ENCODE results near the gene CCNG1.
A peak's percentile ranks its signal among the peaks of the same experiment; 100 is the strongest.

DNA sequence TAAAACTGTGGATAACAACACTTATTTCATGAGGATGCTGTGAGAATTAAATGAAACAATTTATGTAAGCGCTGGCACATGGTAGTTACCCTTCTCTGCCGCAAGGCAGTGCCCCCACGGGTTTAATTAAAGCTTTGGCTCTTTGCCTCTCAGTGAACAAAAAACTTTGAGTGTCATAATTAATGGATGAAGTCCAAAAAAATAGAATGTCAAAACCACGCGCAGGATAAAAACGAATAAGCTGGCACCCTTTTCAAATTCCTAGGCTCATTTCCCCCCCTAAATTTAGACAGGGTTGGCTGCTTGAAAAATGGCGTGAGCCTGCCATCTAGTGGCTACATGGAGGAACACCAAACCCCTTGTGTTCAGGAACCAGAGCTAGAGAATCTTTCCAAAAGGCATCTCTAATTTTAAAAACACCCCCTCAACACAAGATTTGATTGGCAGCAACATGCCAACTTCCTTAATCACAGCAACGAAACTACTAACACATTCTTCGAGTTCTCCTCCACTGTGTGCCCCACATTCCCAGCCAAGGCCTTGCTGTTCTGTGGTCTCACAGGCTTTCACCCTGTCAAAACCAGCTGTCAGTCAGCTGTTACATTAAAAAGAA, 29.0 kb upstream of the CCNG1 start:
- TF ChIP-seq, protein P1, sequence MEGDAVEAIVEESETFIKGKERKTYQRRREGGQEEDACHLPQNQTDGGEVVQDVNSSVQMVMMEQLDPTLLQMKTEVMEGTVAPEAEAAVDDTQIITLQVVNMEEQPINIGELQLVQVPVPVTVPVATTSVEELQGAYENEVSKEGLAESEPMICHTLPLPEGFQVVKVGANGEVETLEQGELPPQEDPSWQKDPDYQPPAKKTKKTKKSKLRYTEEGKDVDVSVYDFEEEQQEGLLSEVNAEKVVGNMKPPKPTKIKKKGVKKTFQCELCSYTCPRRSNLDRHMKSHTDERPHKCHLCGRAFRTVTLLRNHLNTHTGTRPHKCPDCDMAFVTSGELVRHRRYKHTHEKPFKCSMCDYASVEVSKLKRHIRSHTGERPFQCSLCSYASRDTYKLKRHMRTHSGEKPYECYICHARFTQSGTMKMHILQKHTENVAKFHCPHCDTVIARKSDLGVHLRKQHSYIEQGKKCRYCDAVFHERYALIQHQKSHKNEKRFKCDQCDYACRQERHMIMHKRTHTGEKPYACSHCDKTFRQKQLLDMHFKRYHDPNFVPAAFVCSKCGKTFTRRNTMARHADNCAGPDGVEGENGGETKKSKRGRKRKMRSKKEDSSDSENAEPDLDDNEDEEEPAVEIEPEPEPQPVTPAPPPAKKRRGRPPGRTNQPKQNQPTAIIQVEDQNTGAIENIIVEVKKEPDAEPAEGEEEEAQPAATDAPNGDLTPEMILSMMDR (conservative IDR thresholded peaks at IDR 0.05 in 1 of 2, IDR thresholded peaks at IDR 0.05 in 1 of 2; ENCODE audit: extremely low read depth in 1 of 2, insufficient read depth in 1 of 2, low read depth in 1 of 2, low read length in 2 of 2) = peak; percentile 72 to 89
- no peak for TF ChIP-seq EZH2 (IDR thresholded peaks at IDR 0.05; ENCODE audit: borderline replicate concordance, low read length)

Measured in mammary epithelial cell (primary cell).